ENCODE data around the gene HM13. TPM values are rescaled to one million over a fixed set of nuclear protein-coding genes. Genes with fewer than 3 reads are reported as not detected.

The HM13 gene
- total and polyA plus RNA-seq, 2 of the 13 experiments (the other 11 are each of a cell fraction or from before 2014, with no cell fraction given), result 118 to 243 TPM

- no peak for TF ChIP-seq ARHGAP35 (CRISPR knock-in tag; IDR thresholded peaks at IDR 0.05; ENCODE audit: borderline replicate concordance)
- peak; percentile 20 for TF ChIP-seq DMAP1 (CRISPR knock-in tag; IDR thresholded peaks at IDR 0.05)
- TF ChIP-seq ZNF34 (CRISPR knock-in tag; IDR thresholded peaks at IDR 0.05; ENCODE audit: borderline replicate concordance), result no peak
- peak; percentile 70 for TF ChIP-seq AGO2 (optimal IDR thresholded peaks at IDR 0.05; ENCODE audit: low read depth, low read length)
- TF ChIP-seq ZIK1 (CRISPR knock-in tag; IDR thresholded peaks at IDR 0.05; ENCODE audit: borderline replicate concordance, low read depth), result no peak
- no peak for TF ChIP-seq ZNF513 (CRISPR knock-in tag; conservative IDR thresholded peaks at IDR 0.05)
- no peak for TF ChIP-seq E2F1 (CRISPR knock-in tag; IDR thresholded peaks at IDR 0.05)
- TF ChIP-seq SAFB2 (CRISPR knock-in tag; IDR thresholded peaks at IDR 0.05; ENCODE audit: borderline replicate concordance, low read depth), result no peak
- TF ChIP-seq ERF (CRISPR knock-in tag; IDR thresholded peaks at IDR 0.05), result 0 out of 2 replicates have a peak, but pooled peaks have one; percentile 18
- no peak for TF ChIP-seq MTERF4 (CRISPR knock-in tag; IDR thresholded peaks at IDR 0.05)
- TF ChIP-seq, protein P1, sequence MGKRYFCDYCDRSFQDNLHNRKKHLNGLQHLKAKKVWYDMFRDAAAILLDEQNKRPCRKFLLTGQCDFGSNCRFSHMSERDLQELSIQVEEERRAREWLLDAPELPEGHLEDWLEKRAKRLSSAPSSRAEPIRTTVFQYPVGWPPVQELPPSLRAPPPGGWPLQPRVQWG (CRISPR knock-in tag; IDR thresholded peaks at IDR 0.05; ENCODE audit: borderline replicate concordance, low read depth), result no peak
- TF ChIP-seq ZFY (CRISPR knock-in tag; IDR thresholded peaks at IDR 0.05), result no peak
- TF ChIP-seq ZHX1 (CRISPR knock-in tag; IDR thresholded peaks at IDR 0.05; ENCODE audit: low read depth), result no peak
- TF ChIP-seq, protein P2, sequence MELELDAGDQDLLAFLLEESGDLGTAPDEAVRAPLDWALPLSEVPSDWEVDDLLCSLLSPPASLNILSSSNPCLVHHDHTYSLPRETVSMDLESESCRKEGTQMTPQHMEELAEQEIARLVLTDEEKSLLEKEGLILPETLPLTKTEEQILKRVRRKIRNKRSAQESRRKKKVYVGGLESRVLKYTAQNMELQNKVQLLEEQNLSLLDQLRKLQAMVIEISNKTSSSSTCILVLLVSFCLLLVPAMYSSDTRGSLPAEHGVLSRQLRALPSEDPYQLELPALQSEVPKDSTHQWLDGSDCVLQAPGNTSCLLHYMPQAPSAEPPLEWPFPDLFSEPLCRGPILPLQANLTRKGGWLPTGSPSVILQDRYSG (CRISPR knock-in tag; IDR thresholded peaks at IDR 0.05), result no peak
- no peak for TF ChIP-seq HBP1 (CRISPR knock-in tag; IDR thresholded peaks at IDR 0.05; ENCODE audit: low read depth)
- TF ChIP-seq NPAS2 (CRISPR knock-in tag; IDR thresholded peaks at IDR 0.05; ENCODE audit: borderline replicate concordance), result no peak
These were observed 79.2 kb downstream of the HM13 start (continued) for GRCh38 chr20:31593221-31594001.

Measured in HepG2 (cell line).